H1 (cell line): ENCODE results near the gene EEF2K. TPM values are rescaled to one million over a fixed set of nuclear protein-coding genes. Genes with fewer than 3 reads are reported as not detected.

ENCODE experiments used
- CTCF ChIA-PET: fragments of 300-600 bp; sonication (Branson Sonifier 250); formaldehyde crosslinking; loops from one replicate; lab custom pipeline; 2021; ENCODE audit not compliant: partially characterized antibody; lab: Charles Lee
- POLR2A ChIA-PET: fragments of 300-600 bp; sonication (Branson Sonifier 250); formaldehyde crosslinking; loops from one replicate; lab custom pipeline; 2021; ENCODE audit warnings: inconsistent platforms; ENCODE audit not compliant: partially characterized antibody; lab: Charles Lee
- DNase-seq, 2 experiments: peaks; one replicate each; pipeline versions ENCODE4 v3.0.0 to v3.0.0-alpha.2; 2010 to 2022; ENCODE audit warnings: low spot score in 2 of 2, low read depth in 1 of 2, mixed read lengths in 1 of 2
- FAIRE-seq: peaks from 2 replicates; lab custom pipeline; 2011; peaks lifted over from hg19 to GRCh38; lab: Jason Lieb, UNC
- H2AFZ ChIP-seq: 2 replicates; pipeline ENCODE4 v1.8.1; 2012; ENCODE audit warnings: low read length, inconsistent platforms
- H2AK5ac ChIP-seq: 2 replicates; pipeline ENCODE4 v1.6.1; 2013; ENCODE audit warnings: low read depth, low read length
- H2BK120ac ChIP-seq: replicated peaks from 2 replicates; pipeline ENCODE3; 2013; ENCODE audit warnings: low read depth, low read length, inconsistent platforms
- H2BK12ac ChIP-seq: 2 replicates; pipeline ENCODE4 v1.6.1; 2013; ENCODE audit warnings: low read depth, low read length
- H2BK15ac ChIP-seq: 2 replicates; pipeline ENCODE4 v1.6.1; 2013; ENCODE audit warnings: low read length
- H2BK20ac ChIP-seq: 2 replicates; pipeline ENCODE4 v1.6.1; 2013; ENCODE audit warnings: low read length
- H2BK5ac ChIP-seq: 2 replicates; pipeline ENCODE4 v1.6.1; 2013; ENCODE audit warnings: low read depth, low read length
- H3K14ac ChIP-seq: 2 replicates; pipeline ENCODE4 v1.6.1; 2013; ENCODE audit warnings: inconsistent platforms; ENCODE audit not compliant: insufficient read length
- H3K18ac ChIP-seq: 2 replicates; pipeline ENCODE4 v1.6.1; 2013; ENCODE audit warnings: low read length; ENCODE audit errors: extremely low read depth
- H3K23ac ChIP-seq: 2 replicates; pipeline ENCODE4 v1.6.1; 2013; ENCODE audit warnings: inconsistent platforms; ENCODE audit not compliant: insufficient read length
- H3K23me2 ChIP-seq: 2 replicates; pipeline ENCODE4 v1.6.1; 2013; ENCODE audit warnings: low read depth, low read length
- H3K27ac ChIP-seq: 2 replicates; pipeline ENCODE4 v1.6.1; 2011; ENCODE audit warnings: low read depth, low read length, inconsistent platforms
- H3K27me3 ChIP-seq, 4 experiments: replicated peaks in 1 of 4; 1 replicate in 1 of 4; 2 replicates in 3 of 4; pipeline versions ENCODE4 v1.6.1 to v1.8.1; 2011 to 2013; ENCODE audit warnings: low read length in 3 of 4, mild to moderate bottlenecking in 3 of 4, inconsistent platforms in 2 of 4, mixed read lengths in 2 of 4, moderate library complexity in 1 of 4; ENCODE audit not compliant: control insufficient read depth in 3 of 4, insufficient read depth in 3 of 4; ENCODE audit errors: extremely low read depth in 1 of 4
- H3K36me3 ChIP-seq, 4 experiments: 2 replicates each; pipeline versions ENCODE4 v1.6.1 to v1.8.1; 2011 to 2013; ENCODE audit warnings: mild to moderate bottlenecking in 4 of 4, low read length in 3 of 4, moderate library complexity in 2 of 4, control low read depth in 1 of 4, inconsistent platforms in 1 of 4; ENCODE audit not compliant: insufficient read depth in 4 of 4, control insufficient read depth in 2 of 4
- H3K4ac ChIP-seq: replicated peaks from 2 replicates; pipeline ENCODE3; 2013; ENCODE audit warnings: low read length, low read depth, mixed read lengths, inconsistent platforms; ENCODE audit not compliant: insufficient read length
- H3K4me1 ChIP-seq, 4 experiments: replicated peaks in 1 of 4; 1 replicate in 1 of 4; 2 replicates in 3 of 4; pipeline versions ENCODE4 v1.6.1 to v1.8.1; 2011 to 2013; ENCODE audit warnings: low read length in 3 of 4, inconsistent platforms in 2 of 4, mixed read lengths in 1 of 4; ENCODE audit not compliant: insufficient read depth in 4 of 4, control insufficient read depth in 3 of 4
- H3K4me2 ChIP-seq, 2 experiments: 2 replicates each; pipeline versions ENCODE4 v1.6.1 to v1.8.1; 2011 to 2013; ENCODE audit warnings: low read depth in 2 of 2, low read length in 2 of 2, control low read depth in 1 of 2, inconsistent platforms in 1 of 2, mild to moderate bottlenecking in 1 of 2; ENCODE audit not compliant: insufficient read depth in 1 of 2
- H3K4me3 ChIP-seq, 4 experiments: fragments of 200-600, 300-600 bp in 1 of 4; sonication (generic), shearing (Covaris generic), sonication (Bioruptor Twin) in 1 of 4; 2 replicates each; pipeline versions ENCODE4 v1.5.1 to v1.8.1; 2011 to 2016; ENCODE audit warnings: low read length in 4 of 4, low read depth in 3 of 4, control low read depth in 2 of 4, inconsistent platforms in 2 of 4, mild to moderate bottlenecking in 2 of 4, mixed read lengths in 1 of 4, moderate library complexity in 1 of 4; ENCODE audit not compliant: insufficient read depth in 2 of 4; ENCODE audit errors: extremely low read depth in 1 of 4
- H3K56ac ChIP-seq: replicated peaks from 2 replicates; pipeline ENCODE3; 2013; ENCODE audit warnings: low read depth, mild to moderate bottlenecking, mixed read lengths, low read length, inconsistent platforms; ENCODE audit not compliant: insufficient read length
- H3K79me1 ChIP-seq: 2 replicates; pipeline ENCODE4 v1.6.1; 2013; ENCODE audit warnings: low read depth, low read length, control low read depth
- H3K79me2 ChIP-seq, 2 experiments: 2 replicates each; pipeline versions ENCODE4 v1.6.1 to v1.8.1; 2012 to 2013; ENCODE audit warnings: low read length in 2 of 2, mild to moderate bottlenecking in 2 of 2, inconsistent platforms in 1 of 2; ENCODE audit not compliant: insufficient read depth in 2 of 2, control insufficient read depth in 1 of 2
- H3K9ac ChIP-seq, 4 experiments: replicated peaks in 1 of 4; 1 replicate in 1 of 4; 2 replicates in 3 of 4; pipeline versions ENCODE4 v1.6.1 to v1.8.1; 2011 to 2013; ENCODE audit warnings: low read depth in 3 of 4, low read length in 3 of 4, control low read depth in 2 of 4, mild to moderate bottlenecking in 2 of 4, moderate library complexity in 2 of 4, inconsistent platforms in 1 of 4; ENCODE audit errors: extremely low read depth in 1 of 4
- H3K9me3 ChIP-seq, 2 experiments: 2 replicates each; pipeline versions ENCODE4 v1.6.1 to v1.8.1; 2012 to 2013; ENCODE audit warnings: mild to moderate bottlenecking in 2 of 2, moderate library complexity in 2 of 2, control low read depth in 1 of 2, inconsistent platforms in 1 of 2, low read depth in 1 of 2, low read length in 1 of 2, mixed read lengths in 1 of 2; ENCODE audit not compliant: insufficient read depth in 2 of 2
- H4K20me1 ChIP-seq, 2 experiments: replicated peaks in 1 of 2; 2 replicates each; pipeline versions ENCODE3 to v1.8.1; 2011 to 2013; ENCODE audit warnings: inconsistent platforms in 2 of 2, low read length in 2 of 2, mild to moderate bottlenecking in 1 of 2; ENCODE audit not compliant: insufficient read depth in 2 of 2, control insufficient read depth in 1 of 2
- H4K5ac ChIP-seq: 2 replicates; pipeline ENCODE4 v1.6.1; 2013; ENCODE audit warnings: low read length, low read depth, mixed read lengths, inconsistent platforms; ENCODE audit not compliant: insufficient read length
- H4K8ac ChIP-seq: 2 replicates; pipeline ENCODE4 v1.8.0; 2013; ENCODE audit warnings: mild to moderate bottlenecking, moderate library complexity, low read length, inconsistent platforms; ENCODE audit not compliant: insufficient read depth; ENCODE audit errors: extremely low read depth
- H4K91ac ChIP-seq: replicated peaks from 2 replicates; pipeline ENCODE3; 2013; ENCODE audit warnings: low read length, mixed read lengths, inconsistent platforms; ENCODE audit not compliant: insufficient read length
- BACH1 ChIP-seq: IDR thresholded peaks from 2 replicates; pipeline ENCODE4 v1.6.1; 2012; ENCODE audit warnings: low read length, improper control_type of control experiment
- BRCA1 ChIP-seq: IDR thresholded peaks from 2 replicates; pipeline ENCODE4 v1.6.1; 2012; ENCODE audit warnings: low read depth, low read length, improper control_type of control experiment
- CBX5 ChIP-seq: fragments of 300-800, 300-1000 bp; sonication (generic); IDR thresholded peaks from 2 replicates; pipeline ENCODE4 v1.7.1; 2016; ENCODE audit warnings: antibody characterized with exemption, low read length, low read depth
- CEBPB ChIP-seq: IDR thresholded peaks from 2 replicates; pipeline ENCODE4 v1.6.1; 2012; ENCODE audit warnings: low read depth, low read length
- CTBP2 ChIP-seq: IDR thresholded peaks from 2 replicates; pipeline ENCODE4 v1.7.0; 2011; ENCODE audit warnings: borderline replicate concordance, mild to moderate bottlenecking, moderate library complexity, mixed read lengths, low read length; ENCODE audit not compliant: insufficient read depth, insufficient read length
- EGR1 ChIP-seq: IDR thresholded peaks from 2 replicates; pipeline ENCODE4 v1.6.1; 2011; ENCODE audit warnings: low read depth, low read length, borderline replicate concordance
- HDAC2 ChIP-seq, 2 experiments: fragments of 300-600 bp in 1 of 2; sonication (generic) in 1 of 2; IDR thresholded peaks; 2 replicates each; pipeline ENCODE4 v1.6.1; 2011 to 2012; ENCODE audit warnings: low read depth in 2 of 2, low read length in 2 of 2, mild to moderate bottlenecking in 2 of 2, moderate library complexity in 2 of 2, borderline replicate concordance in 1 of 2, inconsistent platforms in 1 of 2
- RAD21 ChIP-seq, 2 experiments: IDR thresholded peaks in 1 of 2; conservative IDR thresholded peaks in 1 of 2; 2 replicates each; pipeline ENCODE4 v1.6.1; 2011; ENCODE audit warnings: low read depth in 2 of 2, low read length in 2 of 2, improper control_type of control experiment in 1 of 2, inconsistent platforms in 1 of 2, mild to moderate bottlenecking in 1 of 2, moderate library complexity in 1 of 2
- SIRT6 ChIP-seq: IDR thresholded peaks from one replicate; pipeline ENCODE4 v1.7.1; 2012; ENCODE audit warnings: low read length, inconsistent platforms
- TAF7 ChIP-seq: optimal IDR thresholded peaks from 2 replicates; pipeline ENCODE3; 2011; ENCODE audit warnings: low read depth, mild to moderate bottlenecking, inconsistent platforms, low read length, moderate library complexity, borderline replicate concordance
- USF2 ChIP-seq: IDR thresholded peaks from 2 replicates; pipeline ENCODE4 v1.6.1; 2011; ENCODE audit warnings: low read length, improper control_type of control experiment
- WGBS, 2 experiments: shearing (Covaris generic) in 1 of 2; methylation state at CpG; one replicate each; pipeline versions ENCODE4 v1.1.6 to v1.1.7; 2013 to 2015; ENCODE audit warnings: low lambda C conversion rate in 2 of 2, mixed read lengths in 2 of 2, inconsistent platforms in 1 of 2, low coverage in 1 of 2, missing lambda C conversion rate in 1 of 2; ENCODE audit not compliant: insufficient replicate concordance in 2 of 2, insufficient coverage in 1 of 2, insufficient read length in 1 of 2; ENCODE audit errors: extremely low coverage in 1 of 2, missing lambda C conversion rate in 1 of 2; 5-methylcytosine and 5-hydroxymethylcytosine counted together
- polyA plus RNA-seq, 7 experiments: library from polyadenylated mRNA; depleted of rRNA in 3 of 7; stranded (reverse) in 5 of 7; unstranded in 2 of 7; fragments of >200 nt in 5 of 7; fragments of 200-250 nt in 2 of 7; gene quantifications; 1 replicate in 5 of 7; 2 replicates in 1 of 7; 4 replicates in 1 of 7; pipeline versions ENCODE4 v1.2.1 to v1.2.3, GENCODE V29; 2011 to 2013; ENCODE audit warnings: missing spikeins in 2 of 7, mixed read lengths in 2 of 7
- total RNA-seq: library from RNA; stranded (reverse); fragmentation: NEBNext Ultra II Directional; extraction: Animal tissue kit (Norgen Biotek cat#: 25700); gene quantifications from 2 replicates; pipeline ENCODE4 v1.2.1, GENCODE V29; 2021

Gene EEF2K
- total and polyA plus RNA-seq, 2 of the 8 experiments (the other 6 are each of a cell fraction or from before 2014, with no cell fraction given), result 14.9 to 30.2 TPM

GRCh38 chr16:22225060-22225459 lies 19.0 kb downstream of the EEF2K start:
- H3K14ac ChIP-seq, result no peak overlapping the region
- no peaks in the 10 kb centered on the region for H3K79me1 ChIP-seq
- no peak overlapping the region for H3K9ac ChIP-seq
- H3K56ac ChIP-seq, result no peak overlapping the region
- H3K4me1 ChIP-seq, result peaks cover 0 to 7% (median 4%) of the 10 kb centered on the region in 4 experiments; a peak in 6 of 7 replicates
- no peaks in the 10 kb centered on the region for H4K20me1 ChIP-seq
- ChIA-PET CTCF (interaction anchor here (0.8 to 9.1 kb wide), 6 partner anchors 14 to 54 kb away, joined by 3 to 66 read pairs (median 3); partner anchors contain the start of gene EEF2K), POLR2A (interaction anchor here (0.6 to 1.3 kb wide), 5 partner anchors 9 to 67 kb away, joined by 3 read pairs; partner anchors contain the start of gene EEF2K)
- H3K27me3 ChIP-seq, result no peaks in the 10 kb centered on the region
- H2AK5ac ChIP-seq, result no peak overlapping the region
- no peak overlapping the region for H2BK20ac ChIP-seq
- H3K4ac ChIP-seq, result no peak overlapping the region
- H3K23ac ChIP-seq, result no peak overlapping the region
- H2BK15ac ChIP-seq, result no peak overlapping the region
- peaks cover 0 to 3% of the 10 kb centered on the region in 2 experiments; a peak in 1 of 4 replicates for H3K79me2 ChIP-seq
- H3K9me3 ChIP-seq, result no peaks in the 10 kb centered on the region
- no peaks in the 10 kb centered on the region for H3K23me2 ChIP-seq
- H4K5ac ChIP-seq, result no peak overlapping the region
- H3K4me3 ChIP-seq, result peak overlapping the region in 1 of 4 experiments; percentile 30; a peak in 2 of 8 replicates
- 48% methylated on average over 7 of the region's 7 CpGs; no CpG with 5 or more reads in 1 of the 2 experiments for WGBS, 2 experiments
- H3K4me2 ChIP-seq, result peak overlapping the region; percentile 30 to 52
- H4K8ac ChIP-seq, result no peak overlapping the region
- H3K27ac ChIP-seq, result peak overlapping the region; percentile 21; the same call in 1 of the 2 replicates
- H3K18ac ChIP-seq, result no peak overlapping the region; the same call in 1 of the 2 replicates
- H4K91ac ChIP-seq, result no peak overlapping the region
- no peak overlapping the region for H2AFZ ChIP-seq
- H2BK12ac ChIP-seq, result peak overlapping the region; percentile 17; the same call in 1 of the 2 replicates
- DNase-seq (peak in 1 of 2 experiments; percentile 36), FAIRE-seq (no peak)
- peaks cover 0 to 2% (median 0%) of the 10 kb centered on the region in 4 experiments; a peak in 1 of 8 replicates for H3K36me3 ChIP-seq
- H2BK120ac ChIP-seq, result no peak overlapping the region
- H2BK5ac ChIP-seq, result peak overlapping the region; percentile 26
- TF ChIP-seq EGR1 (0 out of 2 replicates have a peak, but pooled peaks have one; percentile 17), CTBP2 (no peak), HDAC2 (IDR thresholded peaks at IDR 0.05; ENCODE audit: borderline replicate concordance in 1 of 2, low read depth in 2 of 2, low read length in 2 of 2) (0 out of 4 replicates have a peak, but pooled peaks of 1 of the 2 experiments have one; percentile 32), CBX5 (no peak), SIRT6 (no peak), USF2 (no peak), RAD21 (IDR thresholded peaks at IDR 0.05 in 1 of 2, conservative IDR thresholded peaks at IDR 0.05 in 1 of 2; ENCODE audit: low read depth in 2 of 2, low read length in 2 of 2) (no peak), CEBPB (no peak), TAF7 (no peak), BACH1 (no peak), BRCA1 (no peak)
